HG03432 (cell line): ENCODE results near the gene HSCB.
"Not testable (repeated sequence)": the region's sequence is repeated elsewhere in the genome, so short reads cannot be mapped to it uniquely, and the experiment has no call there.

ENCODE experiments used
- ATAC-seq: cut with Tn5 transposase; IDR thresholded peaks from one replicate; pipeline ENCODE4 v1.9.1; 2021; ENCODE audit warnings: mild to moderate bottlenecking, moderate library complexity; ENCODE audit not compliant: unreplicated experiment

HSCB gene

GRCh38 chr22:28738876-28739275, 3.0 kb upstream of the HSCB start:
- ATAC-seq = not testable (repeated sequence)

DNA sequence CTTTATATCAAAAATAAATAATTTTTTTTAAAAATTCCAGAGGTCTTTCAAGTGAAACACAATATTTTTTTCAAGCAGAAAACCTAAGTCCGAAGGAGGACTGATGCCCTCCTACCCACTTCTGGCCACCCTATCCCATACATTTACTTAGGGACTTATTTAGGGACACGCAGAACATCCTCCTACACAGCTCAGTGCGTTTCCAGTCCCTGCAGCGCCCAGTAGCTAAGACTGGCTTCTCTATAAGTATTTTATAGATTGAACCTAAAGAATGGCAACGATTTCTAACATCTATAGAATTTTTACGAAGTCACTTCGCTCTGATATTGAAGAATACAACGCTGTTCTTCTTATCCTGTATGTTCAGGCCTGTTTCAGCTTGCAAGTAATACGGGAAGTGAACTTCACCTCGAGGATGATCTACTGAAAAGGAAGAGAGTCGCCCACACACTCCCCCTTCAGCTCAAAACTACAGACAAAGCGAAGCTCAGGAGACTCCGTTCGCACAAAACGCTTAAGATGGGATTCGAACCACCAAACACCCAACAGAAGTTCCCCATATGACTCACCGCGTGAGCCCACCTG, 547 bp upstream of the HSCB start:
- ATAC-seq = no peak

DNA sequence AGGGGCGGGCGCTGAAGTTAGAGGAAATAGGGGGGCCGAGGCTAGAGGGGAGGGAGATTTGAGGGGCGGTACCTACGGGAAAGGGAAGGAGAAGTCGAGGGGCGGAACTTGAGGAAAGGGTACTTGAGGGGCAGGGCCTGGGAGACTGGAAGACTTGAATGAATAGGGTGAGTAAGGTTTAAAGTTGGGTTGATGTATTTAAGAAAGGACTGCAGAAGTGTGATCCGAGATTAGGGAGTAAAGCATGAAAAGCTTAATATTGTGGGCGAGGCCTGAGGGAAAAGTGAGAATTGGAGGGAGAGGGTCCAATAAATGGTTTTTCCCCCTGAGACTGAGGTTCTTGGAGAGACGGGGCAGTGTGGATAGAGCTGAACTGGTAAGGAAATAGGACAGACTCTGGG, 723 bp downstream of the HSCB start:
- ATAC-seq = no peak

DNA sequence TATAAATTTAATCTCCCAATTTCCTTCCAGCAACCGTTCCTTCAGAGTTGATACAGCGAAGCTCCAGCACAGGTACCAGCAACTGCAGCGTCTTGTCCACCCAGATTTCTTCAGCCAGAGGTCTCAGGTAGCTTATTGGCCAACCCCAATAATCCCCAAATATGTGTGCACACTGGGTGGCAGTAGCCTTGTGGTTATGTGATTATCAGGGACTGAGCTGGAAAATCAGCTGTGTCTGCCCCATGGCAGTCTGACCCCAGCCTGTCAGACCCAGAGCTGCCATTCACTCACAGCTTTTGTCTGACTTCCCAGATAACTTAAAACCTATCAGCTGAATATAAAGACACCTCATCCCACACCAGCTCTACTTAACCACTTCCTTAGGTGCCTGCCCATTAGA, 2.0 kb downstream of the HSCB start:
- ATAC-seq = no peak

GRCh38 chr22:28750471-28750881, 8.6 kb downstream of the HSCB start:
- ATAC-seq = no peak

DNA sequence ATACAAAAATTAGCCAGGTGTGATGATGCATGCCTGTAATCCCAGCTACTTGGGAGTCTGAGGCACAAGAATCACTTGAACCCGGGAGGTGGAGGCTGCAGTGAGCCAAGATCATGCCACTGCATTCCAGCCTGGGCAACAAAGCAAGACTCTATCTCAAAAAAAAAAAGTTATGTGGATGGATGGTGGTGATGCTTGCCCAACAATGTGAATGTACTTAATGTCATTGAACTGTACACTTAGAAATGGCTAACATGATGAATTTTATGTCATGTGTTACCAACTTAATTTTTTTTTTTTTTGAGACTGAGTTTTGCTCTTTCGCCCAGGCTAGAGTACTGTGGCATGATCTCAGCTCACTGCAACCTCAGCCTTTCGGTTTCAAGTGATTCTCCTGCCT, 12.7 kb downstream of the HSCB start:
- not testable (repeated sequence) for ATAC-seq

DNA sequence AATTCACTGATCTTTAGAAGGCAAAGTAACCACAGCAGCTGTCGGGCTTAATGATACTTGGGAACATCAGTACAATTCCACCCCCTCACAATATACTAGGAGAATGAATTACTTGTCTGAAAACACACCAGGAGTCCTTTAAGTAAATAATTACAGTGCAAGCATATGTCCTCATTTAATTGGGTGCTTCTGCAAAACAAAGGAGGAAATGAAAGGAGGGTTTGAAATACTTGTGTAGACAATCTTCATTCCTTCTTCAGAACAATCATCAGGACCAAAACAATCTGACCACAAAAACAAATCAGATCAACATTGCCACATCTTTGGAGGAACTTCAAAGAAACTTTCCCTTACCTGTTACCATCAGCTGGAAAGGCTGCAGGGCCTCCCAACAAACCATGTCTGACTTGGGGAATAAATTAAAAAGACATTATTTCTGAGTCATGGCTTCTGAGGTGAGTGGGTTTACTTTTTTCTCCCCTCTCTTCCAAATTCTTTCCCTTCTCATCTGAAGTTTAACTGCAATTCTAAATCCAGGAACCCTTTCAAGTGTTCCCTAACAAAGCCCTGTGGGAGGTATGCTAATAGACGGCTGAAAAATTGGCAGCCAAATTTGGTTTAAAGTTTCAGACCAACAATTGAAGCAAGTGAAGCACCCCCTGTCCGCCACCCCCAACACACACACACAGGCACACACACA, 18.2 kb downstream of the HSCB start:
- ATAC-seq = no peak

DNA sequence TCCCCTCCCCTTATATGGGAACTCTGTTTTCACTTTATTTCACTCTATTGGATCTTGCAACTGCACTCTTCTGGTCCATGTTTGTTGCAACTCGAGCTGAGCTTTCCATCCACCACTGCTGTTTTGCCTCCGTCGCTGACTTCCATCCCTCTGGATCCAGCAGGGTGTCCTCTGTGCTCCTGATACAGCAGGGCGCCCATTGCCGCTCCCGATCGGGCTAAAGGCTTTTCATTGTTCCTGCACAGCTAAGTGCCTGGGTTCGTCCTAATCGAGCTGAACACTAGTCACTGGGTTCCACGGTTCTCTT, 19.6 kb downstream of the HSCB start:
- ATAC-seq = no peak

DNA sequence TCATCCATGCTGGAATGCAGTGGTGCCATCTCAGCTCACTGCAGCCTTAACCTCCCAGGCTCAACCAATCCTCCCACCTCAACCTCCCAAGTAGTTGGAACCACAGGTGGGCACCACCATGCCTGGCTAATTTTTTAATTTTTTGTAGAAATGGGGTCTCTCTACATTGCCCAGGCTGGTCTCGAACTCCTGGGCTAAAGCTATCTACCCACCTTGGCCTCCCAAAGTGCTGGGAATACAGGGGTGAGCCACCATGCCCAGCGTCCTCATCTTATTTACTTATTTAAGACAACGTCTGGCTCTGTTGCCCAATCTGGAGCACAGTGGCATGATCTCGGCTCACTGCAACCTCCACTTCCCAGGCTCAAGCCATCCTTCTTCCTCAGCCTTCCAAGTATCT, 20.2 kb downstream of the HSCB start:
- not testable (repeated sequence) for ATAC-seq

DNA sequence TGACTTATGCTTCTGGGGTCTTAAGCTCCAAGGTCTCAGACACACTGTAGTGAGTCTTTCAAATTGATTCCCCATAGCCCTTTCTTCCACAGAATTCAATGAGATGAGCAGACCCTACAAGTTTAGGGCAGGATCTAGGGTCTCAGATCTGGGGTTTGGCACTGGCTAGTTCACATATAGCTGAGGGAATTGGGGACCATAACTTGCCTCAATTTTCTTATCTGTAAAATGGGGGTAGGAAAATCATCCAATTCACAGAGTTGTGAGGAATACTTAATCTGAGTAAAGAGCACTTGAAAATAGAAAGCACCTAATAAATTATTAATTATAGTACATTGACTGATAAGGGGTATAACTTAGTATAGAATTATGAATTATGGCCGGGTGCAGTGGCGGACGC, 24.8 kb downstream of the HSCB start:
- ATAC-seq = no peak

GRCh38 chr22:28768701-28769393, 27.0 kb downstream of the HSCB start:
- ATAC-seq = no peak

- no peak for ATAC-seq
Observed at GRCh38 chr22:28769394-28770085, 27.7 kb downstream of the HSCB start.

- no peak for ATAC-seq
Observed at GRCh38 chr22:28771195-28771791, 29.5 kb downstream of the HSCB start.

- ATAC-seq = peak; percentile 90
Observed at GRCh38 chr22:28772633-28773460, 31.0 kb downstream of the HSCB start, which contains the start of gene CCDC117. Gene CCDC117, plus strand, starts transcription at chr22:28772695. Its CDS starts 155 bp downstream, at chr22:28772850.

GRCh38 chr22:28773461-28773867, 31.6 kb downstream of the HSCB start:
- ATAC-seq = peak; percentile 15

DNA sequence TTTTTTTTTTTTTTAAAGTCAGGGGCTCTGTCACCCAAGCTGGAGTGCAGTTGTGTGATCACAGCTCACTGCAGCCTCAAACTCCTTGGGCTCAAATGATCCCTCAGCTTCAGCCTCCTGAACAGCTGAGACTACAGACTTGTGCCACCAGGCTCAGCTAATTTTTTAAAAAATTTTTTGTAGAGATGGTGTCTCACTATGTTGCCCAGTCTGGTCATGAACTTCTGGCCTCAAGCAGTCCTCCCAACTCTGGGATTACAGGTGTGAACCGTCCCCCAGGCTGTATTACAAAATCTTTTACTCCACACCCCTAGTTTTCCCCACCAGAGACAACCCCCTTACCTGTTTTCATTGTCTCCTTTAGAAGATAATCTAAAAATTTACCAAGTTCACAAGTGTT, 32.5 kb downstream of the HSCB start:
- ATAC-seq = no peak

- no peak for ATAC-seq
Observed at GRCh38 chr22:28779833-28780232, 38.0 kb downstream of the HSCB start.

- no peak for ATAC-seq
Observed at GRCh38 chr22:28780296-28780695, 38.5 kb downstream of the HSCB start.

GRCh38 chr22:28783786-28784671, 42.2 kb downstream of the HSCB start:
- no peak for ATAC-seq
